ENCODE data around the gene INSIG2. TPM values are rescaled to one million over a fixed set of nuclear protein-coding genes. Genes with fewer than 3 reads are reported as not detected.
A peak's percentile ranks its signal among the peaks of the same experiment; 100 is the strongest.
"Not testable (repeated sequence)": the region's sequence is repeated elsewhere in the genome, so short reads cannot be mapped to it uniquely, and the experiment has no call there.

The INSIG2 gene
- total RNA-seq, 2 experiments from 2014 or later = 29.0 to 30.6 TPM

GRCh38 chr2:118077636-118078247 is 10.5 kb upstream of the INSIG2 start:
- POLR2A ChIA-PET = no interaction called here
- H3K4me3 Mint-ChIP-seq = no peak overlapping the region
- no peak overlapping the region for H3K27ac Mint-ChIP-seq
- H3K4me1 Mint-ChIP-seq = no peaks in the 10 kb centered on the region
- ATAC-seq (ENCODE audit: low read depth) (no peak), DNase-seq (no peak)
- peaks cover 28% of the 10 kb centered on the region for H3K27me3 Mint-ChIP-seq
- no peaks in the 10 kb centered on the region for H3K9me3 Mint-ChIP-seq
- no peaks in the 10 kb centered on the region for H3K36me3 Mint-ChIP-seq

- POLR2A ChIA-PET = no interaction called here
- Mint-ChIP-seq H3K27ac (no peak overlapping the region), H3K27me3 (peaks cover 26% of the 10 kb centered on the region), H3K4me1 (no peaks in the 10 kb centered on the region), H3K9me3 (no peaks in the 10 kb centered on the region), H3K36me3 (no peaks in the 10 kb centered on the region), H3K4me3 (no peak overlapping the region)
- no peak for DNase-seq
- ATAC-seq (ENCODE audit: low read depth) = no peak
Measured at GRCh38 chr2:118078734-118079133, 9.5 kb upstream of the INSIG2 start.

DNA sequence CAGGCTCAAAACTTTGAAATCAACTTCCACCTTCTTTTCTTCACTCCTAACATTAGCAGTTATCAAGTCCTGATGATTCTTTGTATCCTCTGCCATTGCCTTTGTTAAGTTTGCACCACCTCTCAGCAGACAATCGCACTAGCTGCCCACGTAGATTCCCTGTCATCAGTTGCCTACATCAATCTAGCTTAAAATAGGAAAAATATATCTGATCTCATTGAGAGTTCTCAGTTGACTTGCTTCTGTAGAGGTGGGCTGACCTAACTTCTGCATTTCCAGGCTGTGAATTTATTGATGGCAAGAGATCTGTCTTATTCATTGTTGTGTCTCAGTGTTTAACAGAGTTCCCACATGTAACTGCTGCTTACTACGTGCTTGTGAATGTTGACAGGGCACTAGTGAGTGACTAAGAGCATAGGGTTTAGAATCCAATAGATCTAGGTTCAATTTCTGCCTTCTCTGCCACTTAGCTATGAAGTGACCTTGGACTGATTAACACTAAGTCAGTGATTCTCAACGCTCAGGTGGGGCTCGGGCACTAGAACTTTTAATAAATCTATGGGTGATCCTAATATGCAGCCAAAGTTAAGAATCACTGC is 3.7 kb upstream of the INSIG2 start:
- no peak for DNase-seq
- H3K4me3 Mint-ChIP-seq = no peak overlapping the region
- peaks cover 2% of the 10 kb centered on the region for H3K36me3 Mint-ChIP-seq
- H3K4me1 Mint-ChIP-seq = peaks cover 2% of the 10 kb centered on the region
- peaks cover 12% of the 10 kb centered on the region for H3K27me3 Mint-ChIP-seq
- POLR2A ChIA-PET = interaction anchor here (0.7 kb wide), 1 partner anchor 10 kb away, joined by 3 read pairs; no protein-coding TSS in a partner anchor
- no peak overlapping the region for H3K27ac Mint-ChIP-seq
- no peaks in the 10 kb centered on the region for H3K9me3 Mint-ChIP-seq
- ATAC-seq (ENCODE audit: low read depth) = no peak

GRCh38 chr2:118085173-118086023 is 2.9 kb upstream of the INSIG2 start:
- H3K36me3 Mint-ChIP-seq = peaks cover 6% of the 10 kb centered on the region
- ATAC-seq (ENCODE audit: low read depth) = no peak
- no peak overlapping the region for H3K4me3 Mint-ChIP-seq
- no peak overlapping the region for H3K27ac Mint-ChIP-seq
- peaks cover 7% of the 10 kb centered on the region for H3K4me1 Mint-ChIP-seq
- no peaks in the 10 kb centered on the region for H3K9me3 Mint-ChIP-seq
- no peak for DNase-seq
- H3K27me3 Mint-ChIP-seq = peaks cover 12% of the 10 kb centered on the region
- POLR2A ChIA-PET = interaction anchor here (0.7 kb wide), 1 partner anchor 10 kb away, joined by 3 read pairs; no protein-coding TSS in a partner anchor

GRCh38 chr2:118086024-118086633 is 2.1 kb upstream of the INSIG2 start:
- Mint-ChIP-seq H3K36me3 (peaks cover 6% of the 10 kb centered on the region), H3K4me1 (peaks cover 10% of the 10 kb centered on the region), H3K27ac (no peak overlapping the region), H3K9me3 (no peaks in the 10 kb centered on the region), H3K4me3 (no peak overlapping the region), H3K27me3 (peaks cover 10% of the 10 kb centered on the region)
- POLR2A ChIA-PET = no interaction called here
- no peak for ATAC-seq (ENCODE audit: low read depth)
- no peak for DNase-seq

GRCh38 chr2:118089139-118089800 is 999 bp downstream of the INSIG2 start:
- Mint-ChIP-seq H3K36me3 (peaks cover 10% of the 10 kb centered on the region), H3K4me1 (peaks cover 22% of the 10 kb centered on the region), H3K27me3 (peaks cover 2% of the 10 kb centered on the region), H3K9me3 (no peaks in the 10 kb centered on the region), H3K4me3 (peak overlapping the region; percentile 96), H3K27ac (peak overlapping the region; percentile 93)
- DNase-seq = no peak
- no peak for ATAC-seq (ENCODE audit: low read depth)
- POLR2A ChIA-PET = interaction anchor here (1.0 to 1.7 kb wide), 2 partner anchors 75 to 100 kb away, joined by 3 to 6 read pairs; partner anchors contain the start of gene CCDC93

GRCh38 chr2:118090387-118091139 is 2.3 kb downstream of the INSIG2 start:
- no peak overlapping the region for H3K27ac Mint-ChIP-seq
- ATAC-seq (ENCODE audit: low read depth) = no peak
- POLR2A ChIA-PET = interaction anchor here (0.6 kb wide), 1 partner anchor 76 kb away, joined by 3 read pairs; the partner anchor contains the start of gene CCDC93

DNA sequence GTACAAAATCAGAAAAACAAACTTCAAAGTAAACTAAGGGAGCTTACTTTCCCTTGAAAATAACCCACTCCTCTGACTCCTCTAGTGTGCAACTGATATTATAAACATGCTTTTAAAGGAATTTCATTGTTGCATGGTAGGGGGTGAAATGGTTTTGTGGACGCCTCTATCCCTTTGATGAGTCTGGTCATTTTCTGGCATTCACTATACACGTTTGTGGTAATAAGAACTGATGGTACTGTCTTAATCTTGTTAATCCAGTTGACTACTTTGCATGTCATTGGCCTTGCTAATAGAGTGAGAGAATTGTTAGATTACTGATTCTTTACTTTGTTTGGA is 2.8 kb downstream of the INSIG2 start:
- H3K4me3 Mint-ChIP-seq = peak overlapping the region; percentile 21
- H3K4me1 Mint-ChIP-seq = peaks cover 32% of the 10 kb centered on the region
- H3K27me3 Mint-ChIP-seq = no peaks in the 10 kb centered on the region

More at GRCh38 chr2:118090387-118091139, 2.3 kb downstream of the INSIG2 start:
- peak overlapping the region; percentile 54 for H3K4me3 Mint-ChIP-seq
- DNase-seq = no peak
- no peaks in the 10 kb centered on the region for H3K27me3 Mint-ChIP-seq
- H3K36me3 Mint-ChIP-seq = peaks cover 11% of the 10 kb centered on the region
- no peaks in the 10 kb centered on the region for H3K9me3 Mint-ChIP-seq
- peaks cover 30% of the 10 kb centered on the region for H3K4me1 Mint-ChIP-seq

DNA sequence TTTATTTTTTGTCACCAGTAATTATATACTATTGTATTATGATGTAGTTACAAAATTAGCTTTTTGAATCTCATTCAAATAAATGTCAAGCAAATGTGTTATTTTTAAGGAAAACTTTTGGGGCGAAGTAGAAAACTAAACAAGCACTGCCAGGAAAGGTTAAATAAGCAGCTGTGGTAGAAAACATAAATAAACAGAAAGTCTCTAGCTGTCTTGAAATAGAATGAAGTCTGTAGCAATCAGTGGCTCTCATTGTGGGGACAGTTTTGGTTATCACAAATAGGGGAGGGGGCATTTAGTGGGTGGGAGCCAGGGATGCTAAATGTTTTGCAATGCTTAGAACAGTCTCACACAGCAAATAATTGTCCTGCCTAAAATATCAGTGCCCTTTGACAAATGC is 3.4 kb downstream of the INSIG2 start:
- POLR2A ChIA-PET = no interaction called here
- ATAC-seq (ENCODE audit: low read depth) (no peak), DNase-seq (no peak)
- peaks cover 12% of the 10 kb centered on the region for H3K36me3 Mint-ChIP-seq
- no peak overlapping the region for H3K4me3 Mint-ChIP-seq
- no peaks in the 10 kb centered on the region for H3K27me3 Mint-ChIP-seq
- no peak overlapping the region for H3K27ac Mint-ChIP-seq
- no peaks in the 10 kb centered on the region for H3K9me3 Mint-ChIP-seq
- H3K4me1 Mint-ChIP-seq = peaks cover 32% of the 10 kb centered on the region

More for the DNA sequence above, 2.8 kb downstream of the INSIG2 start:
- ATAC-seq (ENCODE audit: low read depth) (no peak), DNase-seq (no peak)
- Mint-ChIP-seq H3K27ac (no peak overlapping the region), H3K9me3 (no peaks in the 10 kb centered on the region), H3K36me3 (peaks cover 12% of the 10 kb centered on the region)
- POLR2A ChIA-PET = no interaction called here

DNA sequence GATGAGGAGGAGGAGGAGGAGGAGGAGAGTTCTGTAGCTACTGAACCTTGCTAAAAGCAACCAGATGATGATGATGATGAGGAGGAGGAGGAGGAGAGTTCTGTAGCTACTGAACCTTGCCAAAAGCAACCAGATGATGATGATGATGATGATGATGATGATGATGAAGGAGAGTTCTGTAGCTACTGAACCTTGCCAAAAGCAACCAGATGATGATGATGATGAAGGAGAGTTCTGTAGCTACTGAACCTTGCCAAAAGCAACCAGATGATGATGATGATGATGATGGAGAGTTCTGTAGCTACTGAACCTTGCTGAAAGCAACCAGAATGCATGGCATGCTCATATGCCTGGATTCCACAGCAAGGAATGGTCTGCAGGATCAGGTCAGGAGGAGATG is 5.8 kb downstream of the INSIG2 start:
- not testable (repeated sequence) for H3K27ac Mint-ChIP-seq; DNase-seq; ATAC-seq (ENCODE audit: low read depth); H3K9me3 Mint-ChIP-seq; H3K27me3 Mint-ChIP-seq
- Mint-ChIP-seq H3K36me3 (peaks cover 24% of the 10 kb centered on the region), H3K4me1 (peaks cover 41% of the 10 kb centered on the region), H3K4me3 (peak overlapping the region; percentile 8)
- POLR2A ChIA-PET = interaction anchor here (0.6 to 1.2 kb wide), 2 partner anchors 37 to 91 kb away, joined by 3 to 5 read pairs; no protein-coding TSS in a partner anchor

- ATAC-seq (ENCODE audit: low read depth) (peak; percentile 47), DNase-seq (no peak)
- H3K27ac Mint-ChIP-seq = no peak overlapping the region
- no peaks in the 10 kb centered on the region for H3K9me3 Mint-ChIP-seq
- peak overlapping the region; percentile 8 for H3K4me3 Mint-ChIP-seq
- peaks cover 24% of the 10 kb centered on the region for H3K36me3 Mint-ChIP-seq
- H3K27me3 Mint-ChIP-seq = no peaks in the 10 kb centered on the region
- POLR2A ChIA-PET = interaction anchor here (0.6 to 1.2 kb wide), 2 partner anchors 36 to 91 kb away, joined by 3 to 5 read pairs; no protein-coding TSS in a partner anchor
- H3K4me1 Mint-ChIP-seq = peaks cover 41% of the 10 kb centered on the region
Measured at GRCh38 chr2:118094503-118094902, 6.2 kb downstream of the INSIG2 start.

GRCh38 chr2:118095610-118096009 is 7.3 kb downstream of the INSIG2 start:
- ATAC-seq (ENCODE audit: low read depth) (no peak), DNase-seq (no peak)
- no peak overlapping the region for H3K4me3 Mint-ChIP-seq
- POLR2A ChIA-PET = interaction anchor here (0.5 kb wide), 1 partner anchor 84 kb away, joined by 3 read pairs; no protein-coding TSS in a partner anchor
- peaks cover 37% of the 10 kb centered on the region for H3K4me1 Mint-ChIP-seq
- no peaks in the 10 kb centered on the region for H3K9me3 Mint-ChIP-seq
- peaks cover 27% of the 10 kb centered on the region for H3K36me3 Mint-ChIP-seq
- no peaks in the 10 kb centered on the region for H3K27me3 Mint-ChIP-seq
- H3K27ac Mint-ChIP-seq = no peak overlapping the region
